HG03432 (cell line): ENCODE data around the gene MIPEP.

Source experiments
- ATAC-seq: cut with Tn5 transposase; IDR thresholded peaks from one replicate; pipeline ENCODE4 v1.9.1; 2021; ENCODE audit warnings: mild to moderate bottlenecking, moderate library complexity; ENCODE audit not compliant: unreplicated experiment

Gene MIPEP

GRCh38 chr13:23722726-23723453, 166.3 kb downstream of the MIPEP start:
- no peak for ATAC-seq

GRCh38 chr13:23718996-23719395, 170.2 kb downstream of the MIPEP start:
- ATAC-seq = no peak

DNA sequence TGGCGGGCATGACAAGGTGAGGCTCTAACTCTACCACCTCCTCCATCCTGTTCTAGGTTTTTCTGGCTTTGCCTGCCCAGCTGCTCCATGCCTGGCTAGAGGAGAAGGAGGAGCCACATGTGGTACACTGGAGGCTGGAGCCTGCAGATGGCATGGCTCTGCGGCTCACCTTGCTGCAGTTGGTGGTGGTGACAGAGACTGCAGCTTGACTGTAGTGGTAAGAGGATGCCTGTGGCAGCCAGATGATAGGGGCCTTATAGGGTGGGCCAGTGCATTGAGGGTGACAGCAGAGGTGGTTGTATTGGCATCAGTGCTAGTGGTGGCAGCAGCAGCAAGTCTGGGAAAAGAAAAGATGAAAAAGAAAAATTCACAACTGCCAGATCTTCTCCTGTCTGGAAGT, 172.8 kb downstream of the MIPEP start:
- ATAC-seq = no peak

DNA sequence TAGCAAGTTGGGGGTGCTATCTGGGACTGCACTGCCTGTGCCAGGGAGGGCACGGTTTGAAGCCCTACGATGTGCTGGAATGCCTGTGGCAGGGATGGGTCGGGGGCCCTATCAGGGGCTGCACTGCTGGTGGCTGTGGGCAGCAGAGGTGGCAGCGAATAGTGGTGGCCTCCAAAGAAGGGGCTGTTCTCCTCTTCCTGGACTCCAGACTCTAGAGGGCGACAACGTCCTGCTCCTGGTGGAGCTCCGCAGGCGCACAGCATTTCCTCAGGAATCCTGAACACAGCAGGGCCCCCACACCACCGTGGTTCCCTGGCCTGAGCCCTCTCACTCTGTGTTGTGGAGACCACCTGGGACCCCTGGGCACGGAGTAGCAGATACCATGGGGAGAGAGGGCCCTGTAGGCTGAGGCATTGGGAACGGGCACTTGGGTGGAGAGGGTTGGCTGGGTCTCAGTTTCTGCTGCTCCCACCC, 173.4 kb downstream of the MIPEP start:
- ATAC-seq = no peak

- no peak for ATAC-seq
Measured at GRCh38 chr13:23715092-23715761, 174.0 kb downstream of the MIPEP start.

- ATAC-seq = no peak
Measured at GRCh38 chr13:23714672-23715071, 174.5 kb downstream of the MIPEP start.

DNA sequence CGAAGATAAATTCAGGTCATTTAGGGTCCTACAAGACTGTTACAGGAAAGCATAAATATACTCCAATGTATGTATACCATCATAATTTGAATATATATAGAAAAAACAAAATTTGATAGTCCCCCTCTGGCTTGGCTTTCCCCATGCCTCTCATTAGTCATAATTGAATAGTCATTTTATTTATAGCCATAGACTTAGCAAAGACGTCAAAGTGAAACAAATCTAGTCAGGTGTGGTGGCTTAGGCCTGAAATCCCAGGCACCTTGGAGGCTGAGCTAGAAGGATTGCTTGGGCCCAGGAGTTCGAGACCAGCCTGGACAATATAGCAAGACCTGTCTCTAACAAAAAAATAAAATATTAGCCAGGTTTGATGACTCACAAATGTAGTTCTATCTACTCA, 177.8 kb downstream of the MIPEP start:
- no peak for ATAC-seq

DNA sequence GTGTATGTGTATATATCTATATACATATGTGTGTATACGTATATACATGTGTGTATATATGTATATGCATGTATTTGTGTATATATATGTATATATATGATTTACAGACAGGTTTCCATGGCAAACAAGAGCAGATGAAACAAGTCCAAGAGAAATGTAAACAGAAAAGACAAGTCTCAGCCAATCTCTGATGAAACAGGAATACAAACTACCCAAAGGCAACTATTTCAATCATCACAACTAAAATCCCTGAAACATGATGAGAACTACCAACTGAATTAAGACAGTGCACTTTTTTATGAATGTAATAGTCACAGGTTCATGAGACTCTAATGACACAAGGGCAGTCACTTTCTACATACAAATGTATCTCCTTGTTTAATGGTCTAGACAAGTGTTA, 178.8 kb downstream of the MIPEP start:
- no peak for ATAC-seq

GRCh38 chr13:23709536-23709935, 179.7 kb downstream of the MIPEP start:
- ATAC-seq = no peak

GRCh38 chr13:23707674-23708073, 181.5 kb downstream of the MIPEP start:
- ATAC-seq = no peak

- no peak for ATAC-seq
Measured at GRCh38 chr13:23705583-23705982, 183.6 kb downstream of the MIPEP start.

DNA sequence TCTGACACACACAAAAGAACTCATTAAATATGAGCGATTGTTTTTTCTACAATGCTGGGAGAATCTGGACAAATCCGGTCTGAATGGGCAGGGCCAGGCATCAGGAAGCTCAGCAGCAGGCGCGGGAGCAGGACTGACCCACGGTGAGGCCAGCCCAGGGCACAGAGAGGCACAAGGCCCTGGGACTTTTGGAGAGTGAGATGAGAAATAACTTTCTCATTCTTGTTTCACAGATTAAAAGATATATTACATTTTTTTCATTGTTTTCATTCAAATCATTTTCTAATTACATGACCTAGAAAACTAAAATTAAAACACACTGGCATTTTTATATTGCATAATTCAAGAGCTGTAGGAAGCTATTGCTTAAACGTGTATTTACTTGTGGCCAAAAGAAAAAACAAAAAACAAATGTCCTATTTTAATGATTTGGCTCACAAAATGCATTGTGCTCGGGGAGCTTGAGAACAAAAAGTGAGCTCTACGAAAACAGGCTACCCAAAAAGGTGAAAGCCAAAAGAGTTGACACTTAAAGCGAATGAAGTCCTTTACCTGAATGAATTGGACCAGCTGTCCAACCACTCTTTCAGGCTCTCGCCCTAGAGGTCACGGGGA, 185.8 kb downstream of the MIPEP start:
- ATAC-seq = no peak

DNA sequence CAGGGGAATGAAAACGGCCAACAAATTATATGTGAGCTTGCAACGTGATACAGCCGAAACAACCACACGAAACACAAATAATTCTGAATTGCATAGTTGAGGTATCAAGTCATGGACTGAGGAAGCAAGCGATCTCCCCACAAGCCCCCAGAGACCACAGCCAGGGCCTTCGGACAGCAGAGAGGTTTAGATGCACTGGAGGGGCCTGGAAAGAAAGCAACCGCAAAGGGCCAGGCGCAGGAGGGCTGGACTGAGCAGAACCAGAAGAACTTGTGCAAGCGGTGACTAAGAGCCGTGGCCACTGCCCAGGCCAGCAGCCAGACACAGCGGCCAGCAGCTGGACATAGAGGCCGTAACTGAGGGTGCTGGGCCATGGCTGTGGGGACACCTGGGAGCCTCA, 187.6 kb downstream of the MIPEP start:
- ATAC-seq = no peak

DNA sequence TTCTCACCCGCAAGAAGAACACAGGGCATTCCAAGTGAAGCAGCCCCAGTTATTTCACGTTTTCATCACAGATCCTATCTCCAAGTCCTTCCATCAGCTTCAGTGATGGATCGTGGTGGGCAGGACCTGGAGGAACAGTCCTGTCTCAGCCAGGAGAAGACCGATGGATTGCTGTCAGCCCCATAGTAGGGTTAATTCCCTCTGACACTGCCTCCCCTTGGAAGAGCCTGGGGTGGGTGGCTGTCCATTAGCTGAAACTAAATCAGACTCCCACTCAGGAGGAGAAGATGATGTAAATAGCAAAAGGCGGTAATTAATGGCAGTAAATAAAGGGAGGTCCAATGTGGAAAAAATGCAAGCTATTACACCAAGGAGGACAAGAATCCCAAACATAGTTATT, 188.0 kb downstream of the MIPEP start:
- no peak for ATAC-seq

DNA sequence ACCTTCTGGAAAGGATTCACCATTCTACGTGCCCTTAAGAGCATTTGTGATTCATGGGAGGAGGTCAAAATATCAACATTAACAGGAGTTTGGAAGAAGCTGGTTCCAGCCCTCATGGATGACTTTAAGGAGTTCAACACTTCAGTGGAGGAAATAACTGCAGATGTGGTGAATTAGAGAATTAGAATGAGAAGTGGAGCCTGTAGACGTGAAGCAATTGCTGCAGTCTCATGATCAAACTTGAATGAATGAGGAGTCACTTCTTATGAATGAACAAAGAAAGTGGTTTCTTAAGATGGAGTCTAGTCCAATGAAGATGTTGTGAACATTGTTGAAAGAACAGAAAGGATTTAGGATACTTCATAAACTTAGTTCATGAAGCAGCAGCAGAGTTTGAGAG, 189.9 kb downstream of the MIPEP start:
- no peak for ATAC-seq

DNA sequence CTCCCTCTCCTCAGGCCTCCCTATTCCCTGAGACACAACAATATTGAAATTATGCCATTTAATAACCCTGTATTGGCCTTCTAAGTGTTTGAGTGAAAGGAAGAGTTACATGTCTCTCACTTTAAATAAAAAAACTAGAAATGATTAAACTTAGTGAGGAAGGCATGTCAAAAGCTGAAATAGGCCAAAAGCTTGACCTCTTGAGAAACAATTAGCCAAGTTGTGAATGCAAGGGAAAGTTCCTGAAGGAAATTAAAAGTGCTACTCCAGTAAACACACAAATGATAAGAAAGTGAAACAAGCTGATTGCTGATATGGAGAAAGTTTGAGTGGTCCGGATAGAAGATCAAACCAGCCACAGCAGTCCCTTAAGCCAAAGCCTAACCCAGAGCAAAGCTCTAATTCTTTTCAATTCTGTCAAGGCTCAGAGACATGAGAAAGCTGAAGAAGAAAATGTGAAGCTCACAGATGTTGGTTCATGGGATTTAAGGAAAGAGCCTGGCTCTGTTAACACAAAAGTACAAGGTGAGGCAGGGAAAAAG, 191.4 kb downstream of the MIPEP start:
- no peak for ATAC-seq

- no peak for ATAC-seq
Measured at GRCh38 chr13:23696610-23697009, 192.6 kb downstream of the MIPEP start.

GRCh38 chr13:23695711-23696464, 193.3 kb downstream of the MIPEP start:
- ATAC-seq = peak; percentile 94

DNA sequence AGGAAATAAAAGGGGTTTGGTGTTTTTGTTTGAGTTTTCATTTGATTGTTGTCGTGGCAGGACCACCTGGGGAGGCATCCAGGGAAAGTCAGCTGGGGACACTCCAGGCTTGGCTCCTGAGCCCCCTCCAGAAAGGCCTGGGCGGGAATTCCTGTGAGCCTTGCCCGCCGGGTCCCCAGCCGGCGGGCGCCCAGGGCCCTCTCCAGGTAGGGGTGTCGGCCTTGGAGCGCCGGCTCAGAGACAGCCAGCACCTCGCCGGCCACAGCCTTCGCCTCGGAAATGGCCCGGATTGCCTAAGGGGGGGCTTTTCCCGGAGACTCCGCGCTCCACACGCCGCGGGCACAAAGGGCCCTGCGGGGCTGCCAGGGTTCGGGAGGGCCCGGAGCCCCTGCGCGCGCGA, 194.0 kb downstream of the MIPEP start:
- ATAC-seq = no peak

DNA sequence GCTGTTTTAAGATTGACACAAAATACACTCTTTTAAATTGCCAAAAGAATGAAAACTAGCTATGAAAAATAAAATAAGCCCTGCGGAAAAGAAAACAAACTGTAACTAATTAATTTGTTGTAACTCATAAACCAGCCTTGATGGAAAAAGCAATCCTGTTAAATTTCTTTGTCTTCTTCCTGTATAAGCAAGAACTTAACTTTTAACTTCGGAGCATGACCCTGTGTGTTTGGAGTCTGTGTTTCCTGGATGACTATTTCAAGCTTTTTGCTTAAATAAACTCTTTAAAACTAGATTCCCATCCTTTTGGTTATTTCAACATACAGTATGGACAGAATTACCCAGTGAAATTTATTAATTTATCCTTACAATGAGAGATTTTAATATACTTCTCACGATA, 196.4 kb downstream of the MIPEP start:
- no peak for ATAC-seq

DNA sequence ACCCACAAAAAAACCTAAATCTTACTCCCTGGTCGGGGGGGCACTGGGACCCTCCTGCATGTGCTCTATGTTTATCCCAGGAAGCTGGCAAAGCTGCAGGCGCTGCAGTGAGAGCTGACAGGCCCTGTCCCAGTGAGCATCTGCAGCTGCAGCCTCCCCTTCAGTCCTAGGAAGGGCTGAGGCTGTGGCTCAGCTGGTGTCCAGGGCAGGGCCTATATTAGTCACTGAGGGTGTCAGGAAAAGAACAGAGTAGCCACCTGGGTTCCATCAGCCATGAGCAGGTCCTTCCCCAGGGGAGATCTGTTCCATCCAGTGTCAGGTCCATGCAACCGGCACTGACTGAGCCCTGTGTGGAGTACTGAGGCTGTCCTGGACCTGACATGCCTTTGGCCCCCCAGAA, 198.5 kb downstream of the MIPEP start:
- no peak for ATAC-seq
